MM.1S (cell line): ENCODE data around the gene DMTF1.

Experiments used
- DNase-seq: peaks from one replicate; pipeline ENCODE4 v3.0.0-alpha.2; 2015
- H2AFZ ChIP-seq: fragments of 300-600 bp; sonication (generic); 2 replicates; pipeline ENCODE4 v1.6.0; 2016; ENCODE audit warnings: antibody characterized with exemption, low read length
- H3F3A ChIP-seq: fragments of 300-600 bp; sonication (generic); 2 replicates; pipeline ENCODE4 v1.6.1; 2016; ENCODE audit warnings: mild to moderate bottlenecking, antibody characterized with exemption, low read length, moderate library complexity, mixed read lengths; ENCODE audit not compliant: insufficient read depth
- H3K27ac ChIP-seq: fragments of 300-600 bp; sonication (generic); 2 replicates; pipeline ENCODE4 v1.5.1; 2016; ENCODE audit warnings: mild to moderate bottlenecking, low read length
- H3K27me3 ChIP-seq: fragments of 300-600 bp; sonication (generic); replicated peaks from 2 replicates; pipeline ENCODE4 v1.6.0; 2016; ENCODE audit warnings: low read length; ENCODE audit not compliant: insufficient read depth
- H3K36me3 ChIP-seq: fragments of 300-600 bp; sonication (generic); replicated peaks from 2 replicates; pipeline ENCODE4 v1.6.1; 2016; ENCODE audit warnings: mild to moderate bottlenecking, low read length, mixed read lengths; ENCODE audit not compliant: insufficient read depth
- H3K4me1 ChIP-seq: fragments of 300-600 bp; sonication (generic); 2 replicates; pipeline ENCODE4 v1.6.1; 2016; ENCODE audit warnings: low read length, mixed read lengths
- H3K4me2 ChIP-seq: fragments of 300-600 bp; sonication (generic); 2 replicates; pipeline ENCODE4 v1.6.0; 2016; ENCODE audit warnings: low read depth, low read length
- H3K4me3 ChIP-seq: fragments of 300-600 bp; sonication (generic); 2 replicates; pipeline ENCODE4 v1.5.1; 2016; ENCODE audit warnings: low read length, mixed read lengths
- H3K79me2 ChIP-seq: fragments of 300-600 bp; sonication (generic); 2 replicates; pipeline ENCODE4 v1.6.1; 2016; ENCODE audit warnings: mixed run types, low read length, mixed read lengths
- H3K9ac ChIP-seq: fragments of 300-600 bp; sonication (generic); 2 replicates; pipeline ENCODE4 v1.6.1; 2016; ENCODE audit warnings: low read length, mixed read lengths
- H3K9me2 ChIP-seq: fragments of 300-600 bp; sonication (generic); replicated peaks from 2 replicates; pipeline ENCODE4 v1.6.1; 2016; ENCODE audit warnings: mild to moderate bottlenecking, low read length, mixed read lengths; ENCODE audit not compliant: insufficient read depth
- H3K9me3 ChIP-seq: fragments of 300-600 bp; sonication (generic); replicated peaks from 2 replicates; pipeline ENCODE4 v1.6.1; 2016; ENCODE audit warnings: mild to moderate bottlenecking, low read length, mixed read lengths; ENCODE audit not compliant: insufficient read depth
- H4K20me1 ChIP-seq: fragments of 300-600 bp; sonication (generic); 2 replicates; pipeline ENCODE4 v1.6.1; 2016; ENCODE audit warnings: mild to moderate bottlenecking, low read length, moderate library complexity, mixed read lengths; ENCODE audit not compliant: insufficient read depth
- CTCF ChIP-seq: fragments of 300-600 bp; sonication (generic); IDR thresholded peaks from 2 replicates; pipeline ENCODE4 v1.5.1; 2016; ENCODE audit warnings: antibody characterized with exemption, low read length, mixed read lengths
- EZH2 ChIP-seq: fragments of 300-600 bp; sonication (generic); optimal IDR thresholded peaks from 2 replicates; pipeline ENCODE3; 2017; ENCODE audit warnings: low read depth, mild to moderate bottlenecking, antibody characterized with exemption, low read length, mixed read lengths
- EZH2phosphoT487 ChIP-seq: fragments of 300-600 bp; sonication (generic); IDR thresholded peaks from 2 replicates; pipeline ENCODE4 v1.6.1; 2018; ENCODE audit warnings: antibody characterized with exemption, low read length

Gene DMTF1

GRCh38 chr7:87218796-87219544, 66.7 kb downstream of the DMTF1 start:
- Histone ChIP-seq H3F3A (peaks cover 48% of the 10 kb centered on the region), H3K4me1 (peaks cover 30% of the 10 kb centered on the region), H3K27me3 (no peaks in the 10 kb centered on the region), H3K9ac (peak overlapping the region; percentile 92), H2AFZ (peak overlapping the region; percentile 87), H3K36me3 (no peaks in the 10 kb centered on the region), H3K4me2 (peak overlapping the region; percentile 88), H4K20me1 (no peaks in the 10 kb centered on the region), H3K9me3 (no peaks in the 10 kb centered on the region), H3K79me2 (peaks cover 56% of the 10 kb centered on the region), H3K4me3 (peak overlapping the region; percentile 94), H3K27ac (peak overlapping the region; percentile 91), H3K9me2 (no peaks in the 10 kb centered on the region)
- no peak for TF ChIP-seq EZH2phosphoT487
- peak; percentile 23 for TF ChIP-seq CTCF
- TF ChIP-seq EZH2 = no peak
- DNase-seq = peak; percentile 66

- Histone ChIP-seq H2AFZ (peak within 1 kb of the TSS; percentile 87), H3K9ac (peak within 1 kb of the TSS; percentile 92), H3K9me2 (no peaks in the 10 kb centered on the region), H3K4me1 (peaks cover 27% of the 10 kb centered on the region), H3K79me2 (peaks cover 50% of the 10 kb centered on the region), H3K4me3 (peak within 1 kb of the TSS; percentile 94), H3K27me3 (no peaks in the 10 kb centered on the region), H3K4me2 (peak within 1 kb of the TSS; percentile 88), H4K20me1 (no peaks in the 10 kb centered on the region), H3F3A (peaks cover 48% of the 10 kb centered on the region), H3K36me3 (no peaks in the 10 kb centered on the region), H3K27ac (peak within 1 kb of the TSS; percentile 91), H3K9me3 (no peaks in the 10 kb centered on the region)
- TF ChIP-seq EZH2 (no peak), CTCF (peak; percentile 37), EZH2phosphoT487 (no peak)
- peak; percentile 88 for DNase-seq
These were observed 67.3 kb downstream of the DMTF1 start, which contains the start of gene TMEM243 for GRCh38 chr7:87219545-87220025. Gene TMEM243, minus strand, starts transcription at chr7:87219732. Its CDS starts 229 bp downstream, at chr7:87219503.

GRCh38 chr7:87220026-87220733, 67.9 kb downstream of the DMTF1 start:
- H3K27ac ChIP-seq = peak overlapping the region; percentile 91

More at GRCh38 chr7:87220026-87220733, 67.9 kb downstream of the DMTF1 start:
- Histone ChIP-seq H3K9me2 (no peaks in the 10 kb centered on the region), H3K9me3 (no peaks in the 10 kb centered on the region), H3K4me2 (peak overlapping the region; percentile 88), H3K79me2 (peaks cover 44% of the 10 kb centered on the region), H3F3A (peaks cover 48% of the 10 kb centered on the region), H3K9ac (peak overlapping the region; percentile 92), H3K4me3 (peak overlapping the region; percentile 94), H3K36me3 (no peaks in the 10 kb centered on the region), H3K4me1 (peaks cover 27% of the 10 kb centered on the region), H4K20me1 (no peaks in the 10 kb centered on the region), H3K27me3 (no peaks in the 10 kb centered on the region), H2AFZ (peak overlapping the region; percentile 87)
- peak; percentile 88 for DNase-seq
- TF ChIP-seq CTCF (no peak; the same call in 1 of the 2 replicates), EZH2phosphoT487 (no peak), EZH2 (no peak)
